ENCODE results near the gene GALNT13. TPM values are rescaled to one million over a fixed set of nuclear protein-coding genes. Genes with fewer than 3 reads are reported as not detected.

GALNT13 gene
- total RNA-seq, 1 experiment from 2014 or later, result not detected

- H3K4me1 Mint-ChIP-seq (ENCODE audit: low read depth, unreplicated experiment), result no peaks in the 10 kb centered on the region
Observed at GRCh38 chr2:153828335-153828734, 43.4 kb upstream of the GALNT13 start.

DNA sequence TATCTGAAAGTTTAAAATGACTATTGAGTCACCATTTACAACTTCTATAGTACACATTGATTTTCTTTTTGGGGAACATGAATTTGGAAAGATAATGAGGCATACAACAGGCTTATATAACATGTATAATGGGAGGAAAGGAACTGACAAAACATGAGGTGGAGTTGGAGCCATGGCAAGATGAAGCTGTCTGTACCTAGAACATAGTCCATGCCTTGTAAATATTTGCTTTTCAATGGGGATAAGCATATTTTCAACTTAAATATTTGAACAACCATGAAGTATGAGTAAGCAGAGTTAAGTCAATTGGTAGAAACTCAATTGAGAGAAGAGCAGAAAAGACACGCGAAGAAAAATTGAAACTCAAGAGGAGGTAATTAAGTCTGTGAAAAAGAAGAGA, 37.1 kb upstream of the GALNT13 start:
- H3K27me3 Mint-ChIP-seq (ENCODE audit: insufficient read depth, unreplicated experiment), result no peaks in the 10 kb centered on the region
- Histone ChIP-seq H3K4me1 (peaks cover 11% of the 10 kb centered on the region), H3K9me3 (peaks cover 8% of the 10 kb centered on the region), H3K4me3 (ENCODE audit: low read depth, low read length) (no peak overlapping the region), H3K36me3 (ENCODE audit: control insufficient read depth, insufficient read depth, low read length) (no peaks in the 10 kb centered on the region), H3K27me3 (replicated peaks; ENCODE audit: control insufficient read depth, insufficient read depth, low read length) (no peaks in the 10 kb centered on the region)
- intact Hi-C loops (cut with micrococcal nuclease; ENCODE audit: unreplicated experiment), result no loop called here
- CTCF ChIA-PET, result no interaction called here
- DNase-seq, result peak in 1 of 2 experiments; percentile 4
- peaks cover 8% of the 10 kb centered on the region for H3K4me1 Mint-ChIP-seq (ENCODE audit: low read depth, unreplicated experiment)
- POLR2A ChIA-PET, result no interaction called here
- BruUV-seq (replicated peaks), result no TSS peak
- TF ChIP-seq, protein P1, sequence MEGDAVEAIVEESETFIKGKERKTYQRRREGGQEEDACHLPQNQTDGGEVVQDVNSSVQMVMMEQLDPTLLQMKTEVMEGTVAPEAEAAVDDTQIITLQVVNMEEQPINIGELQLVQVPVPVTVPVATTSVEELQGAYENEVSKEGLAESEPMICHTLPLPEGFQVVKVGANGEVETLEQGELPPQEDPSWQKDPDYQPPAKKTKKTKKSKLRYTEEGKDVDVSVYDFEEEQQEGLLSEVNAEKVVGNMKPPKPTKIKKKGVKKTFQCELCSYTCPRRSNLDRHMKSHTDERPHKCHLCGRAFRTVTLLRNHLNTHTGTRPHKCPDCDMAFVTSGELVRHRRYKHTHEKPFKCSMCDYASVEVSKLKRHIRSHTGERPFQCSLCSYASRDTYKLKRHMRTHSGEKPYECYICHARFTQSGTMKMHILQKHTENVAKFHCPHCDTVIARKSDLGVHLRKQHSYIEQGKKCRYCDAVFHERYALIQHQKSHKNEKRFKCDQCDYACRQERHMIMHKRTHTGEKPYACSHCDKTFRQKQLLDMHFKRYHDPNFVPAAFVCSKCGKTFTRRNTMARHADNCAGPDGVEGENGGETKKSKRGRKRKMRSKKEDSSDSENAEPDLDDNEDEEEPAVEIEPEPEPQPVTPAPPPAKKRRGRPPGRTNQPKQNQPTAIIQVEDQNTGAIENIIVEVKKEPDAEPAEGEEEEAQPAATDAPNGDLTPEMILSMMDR (IDR thresholded peaks at IDR 0.05; ENCODE audit: insufficient read depth in 1 of 2, low read depth in 1 of 2, low read length in 1 of 2, severe bottlenecking in 1 of 2, unreplicated experiment in 1 of 2), result no peak
- peak overlapping the region; percentile 42 for H3K4me3 Mint-ChIP-seq (ENCODE audit: unreplicated experiment)
- H3K27ac Mint-ChIP-seq (ENCODE audit: unreplicated experiment), result no peak overlapping the region
- H3K9me3 Mint-ChIP-seq (ENCODE audit: unreplicated experiment), result no peaks in the 10 kb centered on the region
- no peaks in the 10 kb centered on the region for H3K36me3 Mint-ChIP-seq (ENCODE audit: insufficient read depth, unreplicated experiment)

More at GRCh38 chr2:153828335-153828734, 43.4 kb upstream of the GALNT13 start:
- Histone ChIP-seq H3K27me3 (replicated peaks; ENCODE audit: control insufficient read depth, insufficient read depth, low read length) (no peaks in the 10 kb centered on the region), H3K36me3 (ENCODE audit: control insufficient read depth, insufficient read depth, low read length) (no peaks in the 10 kb centered on the region), H3K9me3 (no peaks in the 10 kb centered on the region), H3K4me3 (ENCODE audit: low read depth, low read length) (no peak overlapping the region), H3K4me1 (no peaks in the 10 kb centered on the region)
- H3K27ac Mint-ChIP-seq (ENCODE audit: unreplicated experiment), result no peak overlapping the region
- BruUV-seq (replicated peaks), result no TSS peak
- H3K9me3 Mint-ChIP-seq (ENCODE audit: unreplicated experiment), result peaks cover 10% of the 10 kb centered on the region
- intact Hi-C loops (cut with micrococcal nuclease; ENCODE audit: unreplicated experiment), result no loop called here
- ChIA-PET POLR2A (no interaction called here), CTCF (no interaction called here)
- no peak for DNase-seq
- H3K27me3 Mint-ChIP-seq (ENCODE audit: insufficient read depth, unreplicated experiment), result no peaks in the 10 kb centered on the region
- TF ChIP-seq, protein P1 (IDR thresholded peaks at IDR 0.05; ENCODE audit: insufficient read depth in 1 of 2, low read depth in 1 of 2, low read length in 1 of 2, severe bottlenecking in 1 of 2, unreplicated experiment in 1 of 2), result no peak
- no peaks in the 10 kb centered on the region for H3K36me3 Mint-ChIP-seq (ENCODE audit: insufficient read depth, unreplicated experiment)
- no peak overlapping the region for H3K4me3 Mint-ChIP-seq (ENCODE audit: unreplicated experiment)

DNA sequence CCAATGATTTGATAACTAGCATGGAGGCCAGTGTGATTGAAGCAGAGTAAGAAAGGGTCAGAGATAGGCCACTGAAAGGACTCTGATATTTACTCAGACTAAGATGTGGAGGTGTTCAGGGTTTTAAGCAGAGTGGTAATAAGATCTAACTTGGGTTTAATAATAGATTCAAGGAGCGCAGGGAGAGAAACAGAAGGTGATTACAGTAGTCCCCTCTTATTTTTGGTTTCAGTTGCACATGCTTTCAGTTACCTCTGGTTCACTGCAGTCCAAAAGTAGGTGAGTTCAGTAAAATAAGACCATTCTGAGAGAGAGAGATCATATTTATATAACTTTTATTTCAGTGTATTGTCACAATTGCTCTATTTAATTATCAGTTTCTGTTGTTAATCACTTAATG, 13.5 kb upstream of the GALNT13 start:
- no peak overlapping the region for H3K27ac Mint-ChIP-seq (ENCODE audit: unreplicated experiment)
- POLR2A ChIA-PET, result no interaction called here
- no peaks in the 10 kb centered on the region for H3K4me1 ChIP-seq
- H3K4me1 Mint-ChIP-seq (ENCODE audit: low read depth, unreplicated experiment), result no peaks in the 10 kb centered on the region
- intact Hi-C loops (cut with micrococcal nuclease; ENCODE audit: unreplicated experiment), result no loop called here
- H3K27me3 Mint-ChIP-seq (ENCODE audit: insufficient read depth, unreplicated experiment), result no peaks in the 10 kb centered on the region
- no peaks in the 10 kb centered on the region for H3K36me3 ChIP-seq (ENCODE audit: control insufficient read depth, insufficient read depth, low read length)
- no peaks in the 10 kb centered on the region for H3K9me3 Mint-ChIP-seq (ENCODE audit: unreplicated experiment)
- H3K36me3 Mint-ChIP-seq (ENCODE audit: insufficient read depth, unreplicated experiment), result no peaks in the 10 kb centered on the region
- no peaks in the 10 kb centered on the region for H3K27me3 ChIP-seq (replicated peaks; ENCODE audit: control insufficient read depth, insufficient read depth, low read length)
- DNase-seq, result no peak
- H3K4me3 Mint-ChIP-seq (ENCODE audit: unreplicated experiment), result no peak overlapping the region
- no peaks in the 10 kb centered on the region for H3K9me3 ChIP-seq
- TF ChIP-seq, protein P1 (IDR thresholded peaks at IDR 0.05; ENCODE audit: insufficient read depth in 1 of 2, low read depth in 1 of 2, low read length in 1 of 2, severe bottlenecking in 1 of 2, unreplicated experiment in 1 of 2), result no peak
- BruUV-seq (replicated peaks), result no TSS peak
- no peak overlapping the region for H3K4me3 ChIP-seq (ENCODE audit: low read depth, low read length)
- CTCF ChIA-PET, result no interaction called here

Measured in Caco-2 (cell line).